Panc1 (cell line): ENCODE results near the gene MYH11. TPM values are rescaled to one million over a fixed set of nuclear protein-coding genes. Genes with fewer than 3 reads are reported as not detected.

Experiments used
- ATAC-seq: fragments of 200-7000 bp; cut with Tn5 transposase; 2 replicates; pipeline ENCODE4 v1.9.1; 2020; ENCODE audit warnings: mild to moderate bottlenecking, moderate library complexity
- BruUV-seq: library from RNA; stranded (reverse); fragments of 400-500 nt; replicated peaks from 2 replicates; lab custom pipeline; 2021; lab: Mats Ljungman, UMichigan
- CTCF ChIA-PET: fragments of 300-600 bp; sonication (Branson Sonifier 250); formaldehyde crosslinking; loops from one replicate; lab custom pipeline; 2022; ENCODE audit warnings: antibody characterized with exemption; lab: Charles Lee
- POLR2A ChIA-PET: fragments of 300-600 bp; sonication (Branson Sonifier 250); formaldehyde crosslinking; loops from one replicate; lab custom pipeline; 2022; ENCODE audit warnings: antibody characterized with exemption; lab: Charles Lee
- DNase-seq: peaks from one replicate; pipeline ENCODE4 v3.0.0-alpha.2; 2010; ENCODE audit warnings: low read depth, low spot score
- H3K27ac ChIP-seq: 2 replicates; pipeline ENCODE4 v1.5.1; 2011; ENCODE audit warnings: mild to moderate bottlenecking, low read length, inconsistent platforms
- H3K27me3 ChIP-seq: fragments of 200-500 bp; sonication (Bioruptor generic); 2 replicates; pipeline ENCODE4 v1.6.0; 2014; ENCODE audit warnings: low read length, inconsistent platforms; ENCODE audit not compliant: control insufficient read depth, insufficient read depth
- H3K36me3 ChIP-seq: fragments of 200-500 bp; sonication (Bioruptor generic); 2 replicates; pipeline ENCODE4 v1.5.1; 2014; ENCODE audit warnings: inconsistent platforms, mild to moderate bottlenecking, low read length, moderate library complexity; ENCODE audit not compliant: control insufficient read depth, insufficient read depth
- H3K4me1 ChIP-seq: 2 replicates; pipeline ENCODE4 v1.5.1; 2011; ENCODE audit warnings: inconsistent platforms, mild to moderate bottlenecking, low read length, moderate library complexity; ENCODE audit not compliant: control insufficient read depth, insufficient read depth
- H3K4me3 ChIP-seq, 2 experiments: 2 replicates each; pipeline ENCODE4 v1.5.1; 2011 to 2012; ENCODE audit warnings: low read depth in 2 of 2, low read length in 2 of 2, mild to moderate bottlenecking in 2 of 2, inconsistent platforms in 1 of 2, moderate library complexity in 1 of 2
- H3K9me3 ChIP-seq: fragments of 200-500 bp; sonication (Bioruptor generic); 2 replicates; pipeline ENCODE4 v1.5.1; 2014; ENCODE audit warnings: low read depth, mild to moderate bottlenecking, inconsistent platforms, low read length, moderate library complexity; ENCODE audit not compliant: control insufficient read depth, insufficient read depth
- CTCF ChIP-seq: fragments of 450-650 bp; IDR thresholded peaks from 2 replicates; pipeline ENCODE4 v1.5.1; 2017; ENCODE audit warnings: mild to moderate bottlenecking
- POLR2AphosphoS5 ChIP-seq: IDR thresholded peaks from 2 replicates; pipeline ENCODE4 v1.6.1; 2012; ENCODE audit warnings: mild to moderate bottlenecking, low read depth, low read length, moderate library complexity
- REST ChIP-seq, 2 experiments: IDR thresholded peaks; 2 replicates each; pipeline ENCODE4 v1.6.1; 2011 to 2012; ENCODE audit warnings: low read depth in 2 of 2, control low read depth in 1 of 2, low read length in 1 of 2, mild to moderate bottlenecking in 1 of 2, moderate library complexity in 1 of 2; ENCODE audit not compliant: insufficient read depth in 1 of 2
- SIN3A ChIP-seq: IDR thresholded peaks from 2 replicates; pipeline ENCODE4 v1.6.1; 2012; ENCODE audit warnings: low read depth, mild to moderate bottlenecking, low read length, moderate library complexity, borderline replicate concordance; ENCODE audit not compliant: insufficient read depth
- TCF7L2 ChIP-seq: IDR thresholded peaks from 2 replicates; pipeline ENCODE4 v1.6.1; 2011; ENCODE audit warnings: mild to moderate bottlenecking, low read depth, low read length, inconsistent platforms
- in situ Hi-C: cut with HindIII; loops from 2 replicates; pipeline ENCODE4 v1.10.0; 2016; ENCODE audit warnings: low sequenced_read_pairs, low pct_unique_long_range_greater_than_20kb
- intact Hi-C: fragments of 100-400 bp; cut with micrococcal nuclease; formaldehyde crosslinking; loops from one replicate; pipeline ENCODE4 v1.10.0; 2022; ENCODE audit not compliant: unreplicated experiment
- total RNA-seq: library from RNA; stranded (reverse); gene quantifications from one replicate; pipeline ENCODE4 v1.2.1, GENCODE V29; 2021; ENCODE audit not compliant: unreplicated experiment

MYH11 gene
- total RNA-seq, 1 experiment from 2014 or later: 0.51 TPM

- ChIA-PET CTCF (no interaction called here), POLR2A (no interaction called here)
- no peaks in the 10 kb centered on the region for H3K27me3 ChIP-seq
- H3K4me1 ChIP-seq: no peaks in the 10 kb centered on the region
- in situ Hi-C loops (no loop called here), intact Hi-C loops (no loop called here)
- no peak overlapping the region for H3K27ac ChIP-seq
- H3K4me3 ChIP-seq: no peak overlapping the region
- H3K36me3 ChIP-seq: no peaks in the 10 kb centered on the region
- ATAC-seq (no peak; the same call in 1 of the 2 replicates), DNase-seq (no peak)
- no TSS peak for BruUV-seq
- TF ChIP-seq CTCF (no peak), TCF7L2 (no peak), REST (IDR thresholded peaks at IDR 0.05; ENCODE audit: insufficient read depth in 1 of 2, low read depth in 2 of 2, low read length in 1 of 2) (no peak), SIN3A (no peak)
- no peaks in the 10 kb centered on the region for H3K9me3 ChIP-seq
Measured at GRCh38 chr16:15749371-15749770, 107.5 kb downstream of the MYH11 start.

GRCh38 chr16:15748654-15749053, 108.2 kb downstream of the MYH11 start:
- intact Hi-C loops (no loop called here), in situ Hi-C loops (no loop called here)
- ChIA-PET CTCF (no interaction called here), POLR2A (no interaction called here)
- TF ChIP-seq TCF7L2: no peak
- no peak for TF ChIP-seq SIN3A
- no peak for TF ChIP-seq REST (IDR thresholded peaks at IDR 0.05; ENCODE audit: insufficient read depth in 1 of 2, low read depth in 2 of 2, low read length in 1 of 2)
- TF ChIP-seq CTCF: no peak
- TF ChIP-seq POLR2AphosphoS5: no peak
- Histone ChIP-seq H3K27me3 (no peaks in the 10 kb centered on the region), H3K36me3 (no peaks in the 10 kb centered on the region), H3K4me3 (no peak overlapping the region), H3K9me3 (no peaks in the 10 kb centered on the region), H3K27ac (no peak overlapping the region), H3K4me1 (no peaks in the 10 kb centered on the region)
- no TSS peak for BruUV-seq
- ATAC-seq: no peak
- no peak for DNase-seq
